ENCODE results near the gene TMEM225B.
"Not testable (repeated sequence)": the region's sequence is repeated elsewhere in the genome, so short reads cannot be mapped to it uniquely, and the experiment has no call there.

TMEM225B gene

DNA sequence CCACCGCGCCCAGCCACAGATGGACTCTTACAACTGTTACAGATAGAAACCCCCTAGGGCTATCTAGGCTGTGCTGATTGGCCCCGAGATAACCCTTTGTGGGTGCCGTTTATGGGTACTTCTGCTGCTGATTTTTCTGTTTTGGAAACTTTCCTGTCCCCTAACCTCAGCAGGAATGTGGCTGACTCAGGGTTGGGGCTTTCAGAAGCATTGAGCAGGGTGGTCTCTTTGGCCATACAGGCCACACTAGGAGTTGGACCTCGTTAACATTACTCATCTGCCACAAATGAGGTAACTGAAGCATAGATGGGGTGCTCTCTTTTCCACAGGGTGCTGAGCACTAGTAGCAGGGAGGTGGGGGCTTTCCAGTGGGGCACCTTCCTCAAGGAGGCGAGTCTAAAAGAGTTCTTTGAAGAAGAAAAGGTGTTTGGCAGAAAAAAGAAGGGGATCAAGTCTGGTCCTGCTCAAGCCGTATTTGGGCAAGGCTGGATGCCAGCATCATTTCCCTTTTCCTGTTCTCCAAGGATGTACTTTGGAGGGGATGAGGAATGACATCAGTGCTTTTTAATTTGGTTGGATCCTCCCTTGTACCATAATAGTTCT lies 25.1 kb downstream of the TMEM225B start:
- no peak for DNase-seq (ENCODE audit: low read depth in 2 of 2)

DNA sequence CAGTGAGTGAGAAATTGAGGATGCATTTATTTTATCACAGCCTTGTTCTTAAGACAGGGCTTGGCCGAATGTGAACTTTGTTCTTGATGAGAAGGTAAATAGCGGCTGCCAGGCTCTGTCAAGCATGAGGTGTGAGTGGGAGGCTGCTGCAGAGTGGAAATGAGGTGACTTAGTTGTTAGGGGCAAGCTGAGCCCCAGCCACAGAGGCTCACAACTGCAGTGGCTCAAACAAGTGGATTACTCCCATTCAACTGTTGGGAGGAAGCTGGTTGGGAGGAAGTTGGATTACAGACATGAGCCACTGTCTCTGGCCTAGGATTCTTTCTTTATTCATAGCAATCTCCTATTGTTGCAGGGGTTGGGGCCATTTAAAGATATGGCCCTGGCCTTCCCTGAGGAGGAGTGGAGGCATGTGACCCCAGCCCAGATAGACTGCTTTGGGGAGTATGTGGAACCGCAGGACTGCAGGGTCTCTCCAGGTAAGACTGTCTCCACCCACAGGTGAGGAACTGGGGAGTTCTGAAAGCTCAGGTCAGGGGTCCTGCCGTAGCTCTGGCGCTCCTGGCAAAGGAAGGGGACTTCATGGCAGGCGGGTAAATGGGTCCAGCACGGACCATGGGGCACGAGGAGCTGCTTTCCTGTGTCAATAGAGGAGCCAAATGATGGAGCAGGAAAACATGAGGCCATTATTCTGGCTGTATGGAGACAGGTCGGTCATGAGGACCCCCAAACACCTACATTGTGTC lies 25.8 kb downstream of the TMEM225B start:
- peak in 1 of 2 donors; percentile 32 for DNase-seq (ENCODE audit: low read depth in 2 of 2)

DNA sequence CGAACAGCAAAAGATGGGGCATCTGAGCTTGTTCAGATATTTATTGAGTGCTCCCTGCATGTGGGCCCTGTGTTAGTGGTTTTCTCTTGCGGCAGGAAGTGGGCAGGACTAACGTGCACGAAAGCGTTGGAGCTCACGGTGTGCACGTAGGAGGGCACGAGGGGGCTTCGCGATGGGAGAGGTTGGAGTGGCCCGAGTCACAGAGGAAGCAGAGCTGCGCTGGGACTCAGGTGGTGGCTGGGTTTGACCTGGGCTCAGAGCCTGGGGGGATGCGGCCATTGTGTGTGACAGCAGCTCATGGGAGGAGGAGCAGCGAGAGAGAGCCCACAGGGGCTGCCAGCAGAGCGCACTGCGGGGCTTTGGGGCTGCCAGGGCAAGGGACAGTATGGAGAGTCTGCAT lies 26.4 kb downstream of the TMEM225B start:
- DNase-seq (ENCODE audit: low read depth in 2 of 2): peak; percentile 51 to 56

DNA sequence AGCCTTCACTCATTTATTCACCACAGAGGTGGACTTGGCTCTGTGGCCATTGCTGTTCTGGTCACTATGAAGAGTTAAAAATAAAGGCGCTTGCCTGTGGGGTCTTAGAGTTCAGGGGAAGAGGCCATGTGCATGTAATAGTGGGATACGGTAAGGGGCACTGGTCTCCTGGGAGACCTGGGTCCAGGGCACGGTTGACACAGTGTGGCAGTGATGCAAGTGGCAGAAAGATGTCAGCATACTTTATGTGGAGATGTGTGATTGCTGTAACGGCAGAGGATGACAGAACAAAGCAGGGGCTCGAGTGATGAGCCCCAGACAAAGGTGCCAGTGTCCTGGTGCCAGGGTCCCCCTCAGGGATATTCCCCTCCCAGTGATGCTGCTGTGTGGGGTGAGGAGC lies 27.3 kb downstream of the TMEM225B start:
- no peak for DNase-seq (ENCODE audit: low read depth in 2 of 2)

DNA sequence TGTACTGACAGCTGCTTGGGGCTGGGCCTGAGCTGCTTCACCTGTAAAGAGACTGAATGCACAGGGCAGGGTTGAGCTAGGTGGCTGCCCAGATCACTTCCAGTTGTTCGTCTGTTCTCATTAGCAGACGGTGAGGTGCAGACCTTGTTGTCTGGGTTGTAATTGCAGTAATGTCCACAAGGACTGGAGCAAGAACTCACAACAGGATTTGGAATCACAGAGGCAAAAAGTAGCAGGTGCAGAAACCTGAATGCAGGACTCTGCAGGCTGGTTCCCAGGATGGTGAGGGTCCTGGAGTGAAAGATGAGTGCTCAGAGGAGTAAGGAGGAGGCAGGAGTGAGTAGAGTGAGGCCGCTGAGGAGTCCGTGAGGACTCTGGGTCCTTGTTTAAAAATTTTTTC lies 27.9 kb downstream of the TMEM225B start:
- no peak for DNase-seq (ENCODE audit: low read depth in 2 of 2)

DNA sequence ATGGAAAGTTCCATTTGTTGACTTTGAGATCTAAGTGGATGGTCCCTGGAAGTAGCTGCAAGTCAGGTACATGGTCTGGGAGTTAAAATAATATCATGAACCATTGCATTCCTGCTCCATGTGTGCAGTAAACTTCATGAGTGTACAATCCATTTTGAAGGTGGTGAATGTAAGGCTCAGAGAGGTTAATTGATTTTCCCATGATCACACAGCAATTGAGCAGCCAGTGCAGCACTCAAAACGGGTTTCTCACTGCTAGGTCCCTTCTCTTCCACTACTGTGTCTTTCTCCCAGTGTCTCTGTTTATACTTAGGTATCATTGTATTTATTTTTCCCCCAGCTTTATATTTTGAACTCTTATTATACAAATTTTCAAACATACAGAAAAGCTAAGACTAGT lies 28.6 kb downstream of the TMEM225B start:
- DNase-seq (ENCODE audit: low read depth in 2 of 2): no peak

DNA sequence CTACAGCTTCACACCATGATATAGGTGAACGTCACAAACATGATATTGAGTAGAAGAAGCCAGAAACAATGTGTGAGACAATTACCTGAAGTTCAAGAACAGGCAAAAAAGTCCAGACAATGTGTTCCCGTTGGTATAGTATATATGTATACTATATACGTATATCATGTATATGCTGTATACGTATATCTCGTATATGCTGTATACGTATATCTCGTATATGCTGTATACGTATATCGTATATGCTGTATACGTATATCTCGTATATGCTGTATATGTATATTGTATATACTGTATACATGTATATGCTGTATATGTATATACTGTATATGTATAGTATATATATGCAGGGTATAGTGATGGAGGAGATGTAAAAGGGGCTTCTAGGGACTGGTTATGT lies 29.4 kb downstream of the TMEM225B start:
- no peak for DNase-seq (ENCODE audit: low read depth in 2 of 2)

DNA sequence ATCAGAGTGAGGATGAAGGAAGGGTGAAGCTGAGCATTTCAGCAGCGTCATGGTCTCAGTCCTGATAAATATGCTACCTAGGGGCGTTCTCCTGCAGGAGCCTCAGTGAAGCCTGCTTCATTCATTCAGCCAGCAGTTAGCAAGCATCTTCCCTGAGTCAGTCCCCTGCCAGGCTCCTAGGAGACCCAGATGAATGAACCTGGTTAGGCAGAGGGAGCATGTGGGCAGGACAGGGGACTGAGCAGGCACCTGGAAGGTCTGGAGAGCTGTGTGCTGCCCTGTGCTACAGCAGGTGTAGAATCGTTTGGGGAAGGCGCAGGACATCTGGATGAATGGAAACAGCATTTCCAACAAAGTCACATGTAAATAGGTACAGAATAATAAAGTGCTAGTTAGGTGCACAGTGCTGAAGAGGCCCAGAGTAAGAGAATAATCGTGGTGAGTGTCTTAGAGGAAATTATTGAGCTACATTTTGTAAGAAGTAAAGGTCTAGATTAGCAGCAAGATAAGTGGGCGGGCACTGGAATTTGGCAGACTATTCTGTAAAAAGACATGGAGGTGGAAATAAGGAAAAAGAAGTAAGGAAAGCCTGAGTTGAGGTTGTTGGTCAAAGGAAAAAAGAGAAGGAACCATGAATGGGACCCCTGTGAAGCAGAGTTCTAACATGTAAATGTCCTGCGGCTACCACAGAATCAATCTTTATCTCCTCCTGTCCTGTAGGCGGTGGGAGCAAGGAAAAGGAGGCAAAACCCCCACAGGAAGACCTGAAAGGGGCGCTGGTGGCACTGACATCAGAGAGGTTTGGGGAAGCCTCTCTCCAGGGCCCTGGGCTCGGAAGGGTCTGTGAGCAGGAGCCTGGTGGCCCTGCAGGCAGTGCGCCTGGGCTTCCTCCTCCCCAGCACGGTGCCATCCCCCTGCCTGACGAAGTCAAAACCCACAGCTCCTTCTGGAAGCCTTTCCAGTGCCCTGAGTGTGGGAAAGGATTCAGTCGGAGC lies 30.7 kb downstream of the TMEM225B start:
- DNase-seq (ENCODE audit: low read depth in 2 of 2): no peak

DNA sequence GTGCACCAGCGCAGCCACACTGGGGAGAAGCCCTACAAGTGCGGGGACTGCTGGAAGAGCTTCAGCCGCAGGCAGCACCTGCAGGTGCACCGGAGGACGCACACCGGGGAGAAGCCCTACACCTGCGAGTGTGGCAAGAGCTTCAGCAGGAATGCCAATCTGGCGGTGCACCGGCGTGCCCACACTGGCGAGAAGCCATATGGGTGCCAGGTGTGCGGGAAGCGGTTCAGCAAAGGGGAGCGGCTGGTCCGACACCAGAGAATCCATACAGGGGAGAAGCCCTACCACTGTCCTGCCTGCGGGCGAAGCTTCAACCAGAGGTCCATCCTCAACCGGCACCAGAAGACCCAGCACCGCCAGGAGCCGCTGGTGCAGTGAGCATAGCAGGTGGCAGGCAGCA lies 31.6 kb downstream of the TMEM225B start:
- no peak for DNase-seq (ENCODE audit: low read depth in 2 of 2)

DNA sequence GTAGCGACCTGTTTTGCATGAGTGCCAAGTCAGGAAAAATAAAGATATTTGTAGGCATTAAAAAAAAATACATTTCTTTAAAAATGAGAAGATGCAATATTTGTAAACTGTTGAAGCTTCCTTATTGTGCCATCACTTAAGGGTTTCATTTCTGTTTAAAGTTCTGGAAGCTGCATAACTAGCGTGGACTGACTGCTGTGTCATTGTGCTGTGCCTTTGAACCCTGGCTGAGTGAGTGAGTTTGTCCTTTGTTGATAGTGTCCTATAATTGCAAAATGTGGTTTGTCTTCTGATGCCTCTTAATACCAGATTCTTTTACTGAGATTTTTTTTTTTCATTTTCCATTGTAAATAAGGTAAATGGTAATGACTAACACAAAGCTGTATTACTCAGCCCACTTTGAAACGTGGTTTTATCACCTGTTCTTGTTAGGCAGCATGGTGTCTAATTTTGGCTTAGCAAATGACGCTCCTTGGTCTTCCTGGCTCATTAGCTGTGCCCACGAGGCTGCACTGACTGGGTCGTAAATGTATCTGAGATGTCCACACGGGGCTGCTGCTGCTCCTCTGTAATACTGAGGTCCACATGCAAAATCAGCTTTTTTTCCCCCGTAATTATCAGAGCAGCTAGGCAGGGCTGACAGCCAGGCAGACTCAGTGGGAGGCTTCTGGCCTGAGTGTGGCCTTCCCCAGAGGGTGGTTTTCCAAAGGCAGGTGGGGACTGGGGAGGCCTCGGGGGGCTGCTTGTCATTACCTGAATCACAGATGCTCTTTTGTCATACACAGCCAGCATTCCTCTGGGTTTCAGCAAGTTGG lies 33.4 kb downstream of the TMEM225B start:
- no peak for DNase-seq (ENCODE audit: low read depth in 2 of 2)

DNA sequence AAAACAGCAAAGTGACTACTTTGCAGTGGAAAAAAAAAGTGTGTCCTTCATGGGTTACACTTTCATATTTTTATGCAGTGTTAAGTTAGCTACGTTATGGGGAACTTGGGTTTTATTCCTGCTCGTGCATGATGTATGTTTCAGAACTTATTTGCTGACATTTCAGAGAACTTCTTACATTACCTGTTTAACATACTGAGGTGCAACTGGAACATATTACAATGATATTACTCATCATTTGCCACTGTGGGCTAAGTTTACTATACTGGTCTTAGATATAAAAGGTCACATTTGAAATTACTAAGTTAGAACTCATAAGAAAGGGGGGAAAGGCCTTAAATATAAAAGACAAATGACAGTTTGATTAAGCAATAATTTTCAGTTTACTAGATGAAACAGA lies 39.3 kb downstream of the TMEM225B start:
- DNase-seq (ENCODE audit: low read depth in 2 of 2): not testable (repeated sequence)

DNA sequence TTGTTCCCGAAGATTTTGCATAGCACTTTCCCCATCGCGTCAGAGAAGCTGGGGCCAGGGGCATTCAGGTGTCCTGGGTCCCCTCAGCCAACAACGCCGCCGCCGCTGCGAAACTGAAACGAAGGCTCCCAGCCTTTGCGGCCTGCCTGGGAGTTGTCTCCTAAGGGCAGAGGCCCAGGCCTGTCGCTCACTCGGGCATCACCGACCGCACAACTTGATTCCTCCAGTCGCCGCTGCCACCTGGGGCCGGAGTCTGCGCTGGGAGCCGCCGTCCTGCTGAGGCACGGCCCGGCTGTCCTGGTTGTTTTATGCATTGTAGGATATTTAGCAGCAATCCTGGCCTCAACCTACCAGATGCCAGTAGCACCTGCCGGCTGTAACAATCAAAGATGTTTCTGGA lies 40.7 kb downstream of the TMEM225B start:
- no peak for DNase-seq (ENCODE audit: low read depth in 2 of 2)

DNA sequence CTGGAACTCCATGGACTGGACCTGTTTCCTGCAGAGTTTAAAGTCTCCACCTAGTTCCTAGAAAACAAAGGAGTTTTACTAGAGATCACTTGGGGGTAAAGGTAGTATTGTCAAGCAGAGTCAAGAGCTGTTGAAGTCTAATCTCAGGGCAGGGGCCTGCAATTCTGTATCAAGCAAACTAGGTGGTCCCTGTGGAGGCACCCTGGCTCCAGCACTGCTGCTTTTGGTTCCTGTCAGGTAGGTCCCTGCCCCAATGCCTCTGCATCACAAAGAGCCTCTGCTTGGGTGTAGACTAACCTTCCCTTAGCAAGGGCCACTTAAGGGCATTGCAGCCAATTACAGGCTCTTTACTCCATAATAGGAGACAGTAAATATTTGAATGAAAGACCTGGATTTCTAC lies 41.2 kb downstream of the TMEM225B start:
- DNase-seq (ENCODE audit: low read depth in 2 of 2): no peak

DNA sequence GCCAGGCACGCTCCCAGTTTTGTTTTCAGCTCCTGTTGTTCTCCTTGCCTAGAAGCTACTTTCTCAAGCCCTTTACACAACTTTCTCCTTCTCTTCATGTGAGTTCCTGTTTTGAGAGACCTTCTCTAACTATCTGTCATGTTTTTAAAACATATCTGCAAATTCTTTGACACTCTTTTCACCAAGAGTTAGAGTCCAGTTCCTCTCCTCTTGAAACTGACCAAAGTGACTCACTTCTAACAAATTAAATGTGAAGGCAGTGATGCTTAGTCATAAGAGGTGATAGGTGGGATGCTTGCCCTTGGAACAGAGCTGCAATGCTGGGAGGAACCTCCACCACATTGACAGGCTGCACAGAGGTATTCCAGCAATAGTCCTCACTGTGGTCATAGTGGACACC lies 44.0 kb downstream of the TMEM225B start:
- no peak for DNase-seq (ENCODE audit: low read depth in 2 of 2)

DNA sequence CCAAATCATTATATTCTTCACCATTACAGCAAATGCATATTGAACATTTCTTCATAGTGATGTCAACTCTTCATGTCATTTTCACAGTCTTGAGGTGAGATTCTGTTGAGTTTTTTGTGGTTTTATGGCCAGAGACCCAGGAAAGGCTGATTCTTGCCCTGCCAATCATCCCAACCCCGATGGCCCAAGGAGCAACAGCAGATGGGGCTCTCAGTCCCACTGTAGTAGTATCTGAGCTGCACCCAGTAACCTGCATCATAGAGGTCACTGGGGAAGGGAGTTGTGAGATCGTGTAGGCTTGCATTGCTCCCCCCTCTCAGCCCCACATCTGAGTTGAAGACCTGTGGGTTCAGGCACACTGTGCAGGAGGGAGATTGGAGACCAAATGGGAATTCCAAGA lies 45.4 kb downstream of the TMEM225B start:
- DNase-seq (ENCODE audit: low read depth in 2 of 2): no peak

DNA sequence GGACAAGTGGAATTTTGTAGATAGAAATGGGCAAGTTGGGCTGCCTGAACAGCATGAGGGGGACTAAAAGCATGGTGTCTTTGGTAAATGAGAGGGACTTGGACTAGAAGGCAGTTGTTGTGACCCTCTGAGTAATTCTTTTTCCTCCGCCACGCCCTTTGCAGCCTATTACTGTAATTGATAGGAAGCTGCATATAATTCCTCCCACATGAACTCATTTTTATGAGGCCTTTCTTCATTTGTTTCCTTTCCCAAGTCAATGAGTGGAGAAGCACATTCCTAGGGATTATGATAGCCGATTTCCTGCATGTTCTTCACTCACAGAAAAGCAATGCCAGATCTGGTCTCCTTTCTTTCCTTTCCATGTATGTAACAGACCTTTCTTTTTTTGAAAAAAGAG lies 46.4 kb downstream of the TMEM225B start:
- DNase-seq (ENCODE audit: low read depth in 2 of 2): no peak

DNA sequence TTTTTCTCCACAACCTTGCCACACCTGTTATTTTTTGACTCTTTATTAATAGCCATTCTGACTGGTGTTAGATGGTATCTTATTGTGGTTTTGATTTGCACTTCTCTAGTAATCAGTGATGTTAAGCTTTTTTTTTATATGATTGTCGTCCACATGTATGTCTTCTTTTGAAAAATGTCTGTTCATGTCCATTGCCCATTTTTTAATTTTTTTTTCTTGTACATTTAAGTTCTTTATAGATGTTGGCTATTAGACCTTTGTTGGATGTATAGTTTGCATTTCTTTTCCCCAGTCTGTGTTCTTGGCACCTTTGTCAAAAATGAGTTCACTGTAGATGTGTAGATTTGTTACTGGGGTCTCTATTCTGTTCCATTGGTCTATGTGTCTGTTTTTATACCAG lies 47.5 kb downstream of the TMEM225B start:
- no peak for DNase-seq (ENCODE audit: low read depth in 2 of 2)

DNA sequence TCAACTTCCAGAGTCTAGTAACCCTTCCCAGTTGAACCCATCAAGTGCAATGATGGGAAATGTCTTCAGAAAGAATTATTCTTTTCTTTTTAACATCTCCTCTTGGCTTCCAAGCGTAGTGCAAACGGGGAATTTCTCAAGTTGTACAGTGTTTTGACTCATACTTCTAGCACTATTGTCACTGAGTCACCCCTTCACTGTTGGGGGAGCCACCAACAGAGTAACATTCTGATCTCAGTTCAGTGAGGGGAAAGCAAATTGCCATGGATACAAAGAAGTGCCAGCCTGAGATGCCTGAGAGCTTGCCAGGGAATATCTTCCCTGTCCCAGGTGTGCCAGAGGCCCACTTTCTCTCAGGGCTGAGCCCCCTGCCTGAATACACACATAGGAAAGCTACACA lies 50.8 kb downstream of the TMEM225B start:
- DNase-seq (ENCODE audit: low read depth in 2 of 2): no peak

DNA sequence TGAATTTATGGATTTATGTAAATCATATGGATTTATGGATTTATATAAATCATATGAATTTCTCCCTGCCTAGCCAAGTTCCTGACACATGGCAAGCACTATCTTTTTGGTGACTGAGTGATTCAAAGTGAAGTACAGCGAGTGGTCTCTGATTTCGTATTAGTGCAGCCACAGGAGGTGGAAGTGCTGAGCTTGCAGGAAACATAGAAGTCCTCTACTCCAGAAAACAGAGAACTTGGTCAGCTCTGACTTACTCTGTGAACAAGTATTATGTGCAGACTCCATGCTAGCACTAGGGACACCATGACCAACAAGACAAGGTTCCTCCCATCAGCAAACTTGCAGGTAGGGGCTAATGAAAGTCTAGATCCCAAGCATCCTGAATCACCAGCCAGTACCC lies 53.2 kb downstream of the TMEM225B start:
- no peak for DNase-seq (ENCODE audit: low read depth in 2 of 2)

DNA sequence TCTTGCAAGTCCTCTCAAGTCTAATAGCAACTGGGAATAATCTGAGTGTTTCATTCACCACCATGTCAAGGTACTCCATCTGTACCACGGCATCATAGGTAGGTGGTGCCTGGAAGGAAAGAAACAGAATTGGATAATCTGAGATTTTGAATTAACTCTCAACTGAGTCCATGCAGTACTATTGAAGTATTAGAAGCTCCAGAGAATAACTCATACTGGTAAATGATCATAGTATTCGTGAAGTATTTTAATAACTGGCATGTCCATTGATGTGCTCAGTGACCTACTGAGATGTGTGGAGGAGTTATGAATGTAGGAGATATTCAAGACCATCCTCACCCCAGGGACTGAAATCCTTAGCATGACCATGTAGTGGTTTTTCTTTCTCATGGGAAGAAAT lies 54.6 kb downstream of the TMEM225B start:
- DNase-seq (ENCODE audit: low read depth in 2 of 2): no peak

DNA sequence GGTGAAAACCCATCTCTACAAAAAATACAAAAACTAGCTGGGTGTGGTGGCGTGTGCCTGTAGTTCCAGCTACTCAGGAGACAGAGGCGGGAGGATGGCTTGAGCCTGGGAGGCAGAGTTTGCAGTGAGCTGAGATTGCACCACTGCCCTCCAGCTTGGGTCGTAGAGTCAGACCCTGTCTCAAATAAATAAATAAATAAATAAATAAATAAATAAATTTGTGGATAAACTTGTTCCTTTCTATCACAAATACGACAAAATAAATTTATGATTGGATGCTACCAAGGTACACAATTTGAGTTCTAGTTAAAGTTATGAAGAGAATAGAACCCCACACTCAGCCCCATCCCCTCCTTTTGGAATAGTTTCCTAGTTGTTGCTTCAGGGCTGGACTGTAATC lies 55.2 kb downstream of the TMEM225B start:
- DNase-seq (ENCODE audit: low read depth in 2 of 2): not testable (repeated sequence)

DNA sequence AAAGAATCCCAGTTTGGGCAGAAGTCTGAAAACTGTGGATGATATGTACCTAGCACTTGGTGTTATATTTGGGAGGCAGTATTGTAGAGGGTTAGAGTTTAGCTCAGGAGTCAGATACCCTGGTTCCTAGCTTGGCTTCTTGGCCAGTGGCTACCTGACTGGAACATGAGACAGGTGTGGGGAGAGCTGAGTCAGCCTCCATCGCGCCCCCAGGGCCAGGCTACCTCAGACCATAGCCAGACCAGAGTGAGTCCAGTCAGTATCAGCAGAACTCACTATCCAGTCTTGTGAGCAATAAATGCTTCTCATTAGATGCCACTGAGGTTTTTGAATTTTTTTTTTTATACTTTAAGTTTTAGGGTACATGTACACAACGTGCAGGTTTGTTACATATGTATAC lies 55.7 kb downstream of the TMEM225B start:
- DNase-seq (ENCODE audit: low read depth in 2 of 2): no peak

Measured in stimulated activated CD4-positive, alpha-beta T cell treated with anti-CD3 and anti-CD28 coated beads, Interleukin-4, amount 100 ng/mL, for 48 hours (primary cell).